Stimulated activated effector memory CD8-positive, alpha-beta T cell treated with anti-CD3 and anti-CD28 coated beads, Interleukin-12 subunit alpha, Interleukin-12 subunit beta, amount 100 ng/mL, for 72 hours (primary cell): ENCODE data around the gene WDR59.
"Not testable (repeated sequence)": the region's sequence is repeated elsewhere in the genome, so short reads cannot be mapped to it uniquely, and the experiment has no call there.

ENCODE experiments used
- ATAC-seq: fragments of 150-1000 bp; cut with Tn5 transposase; 2 replicates; pipeline ENCODE4 v1.10.0; 2021
- DNase-seq, 2 donors: peaks; one replicate each; pipeline ENCODE4 v3.0.0; 2021 to 2022; ENCODE audit warnings: low spot score in 2 of 2
- H3K27ac Mint-ChIP-seq: one replicate; pipeline ENCODE4 v1.8.0; 2022; ENCODE audit warnings: mild to moderate bottlenecking, mixed read lengths
- H3K36me3 Mint-ChIP-seq: one replicate; pipeline ENCODE4 v1.8.0; 2022; ENCODE audit warnings: mild to moderate bottlenecking, mixed read lengths
- H3K4me1 Mint-ChIP-seq: one replicate; pipeline ENCODE4 v1.8.0; 2022; ENCODE audit warnings: mixed read lengths
- H3K4me3 Mint-ChIP-seq: one replicate; pipeline ENCODE4 v1.8.0; 2022; ENCODE audit warnings: mild to moderate bottlenecking, mixed read lengths
- H3K9me3 Mint-ChIP-seq: one replicate; pipeline ENCODE4 v1.8.0; 2022; ENCODE audit warnings: mixed read lengths

WDR59 gene

GRCh38 chr16:74843381-74844035 is 141.4 kb downstream of the WDR59 start:
- H3K4me1 Mint-ChIP-seq, H3K27ac Mint-ChIP-seq, DNase-seq, H3K4me3 Mint-ChIP-seq, H3K36me3 Mint-ChIP-seq, H3K9me3 Mint-ChIP-seq: not testable (repeated sequence)
- peak; percentile 26 for ATAC-seq

GRCh38 chr16:74842413-74842812 is 142.5 kb downstream of the WDR59 start:
- peaks cover 7% of the 10 kb centered on the region for H3K36me3 Mint-ChIP-seq
- no peaks in the 10 kb centered on the region for H3K4me1 Mint-ChIP-seq
- H3K9me3 Mint-ChIP-seq: no peaks in the 10 kb centered on the region
- no peak for DNase-seq
- H3K4me3 Mint-ChIP-seq: no peak overlapping the region
- H3K27ac Mint-ChIP-seq: no peak overlapping the region
- no peak for ATAC-seq

- Mint-ChIP-seq H3K27ac (no peak overlapping the region), H3K36me3 (peaks cover 7% of the 10 kb centered on the region), H3K9me3 (no peaks in the 10 kb centered on the region), H3K4me3 (no peak overlapping the region), H3K4me1 (no peaks in the 10 kb centered on the region)
- no peak for DNase-seq
- no peak for ATAC-seq
Measured at GRCh38 chr16:74841904-74842303, 143.0 kb downstream of the WDR59 start.

GRCh38 chr16:74841469-74841868 is 143.5 kb downstream of the WDR59 start:
- Mint-ChIP-seq H3K4me1 (no peaks in the 10 kb centered on the region), H3K27ac (no peak overlapping the region), H3K9me3 (no peaks in the 10 kb centered on the region), H3K4me3 (no peak overlapping the region), H3K36me3 (peaks cover 7% of the 10 kb centered on the region)
- no peak for ATAC-seq
- no peak for DNase-seq

- Mint-ChIP-seq H3K4me3 (no peak overlapping the region), H3K4me1 (no peaks in the 10 kb centered on the region), H3K9me3 (no peaks in the 10 kb centered on the region), H3K36me3 (peaks cover 7% of the 10 kb centered on the region), H3K27ac (no peak overlapping the region)
- ATAC-seq (no peak), DNase-seq (no peak)
Measured at GRCh38 chr16:74837056-74837455, 147.9 kb downstream of the WDR59 start.

GRCh38 chr16:74836111-74836671 is 148.7 kb downstream of the WDR59 start:
- Mint-ChIP-seq H3K4me1 (no peaks in the 10 kb centered on the region), H3K4me3 (no peak overlapping the region), H3K36me3 (peaks cover under 1% of the 10 kb centered on the region), H3K9me3 (no peaks in the 10 kb centered on the region), H3K27ac (no peak overlapping the region)
- no peak for DNase-seq
- ATAC-seq: no peak

GRCh38 chr16:74832228-74832627 is 152.7 kb downstream of the WDR59 start:
- H3K4me1 Mint-ChIP-seq: no peaks in the 10 kb centered on the region
- ATAC-seq (no peak), DNase-seq (no peak)
- H3K4me3 Mint-ChIP-seq: no peak overlapping the region
- H3K27ac Mint-ChIP-seq: no peak overlapping the region
- H3K36me3 Mint-ChIP-seq: no peaks in the 10 kb centered on the region
- H3K9me3 Mint-ChIP-seq: peaks cover 13% of the 10 kb centered on the region

- Mint-ChIP-seq H3K27ac (no peak overlapping the region), H3K9me3 (peaks cover 13% of the 10 kb centered on the region), H3K36me3 (no peaks in the 10 kb centered on the region), H3K4me1 (no peaks in the 10 kb centered on the region), H3K4me3 (no peak overlapping the region)
- ATAC-seq (no peak), DNase-seq (no peak)
Measured at GRCh38 chr16:74831467-74831866, 153.5 kb downstream of the WDR59 start.

GRCh38 chr16:74830648-74831047 is 154.3 kb downstream of the WDR59 start:
- Mint-ChIP-seq H3K4me3 (no peak overlapping the region), H3K36me3 (no peaks in the 10 kb centered on the region), H3K4me1 (no peaks in the 10 kb centered on the region), H3K27ac (no peak overlapping the region), H3K9me3 (peaks cover 13% of the 10 kb centered on the region)
- DNase-seq (peak in 1 of 2 donors; percentile 18), ATAC-seq (no peak)

GRCh38 chr16:74829637-74830036 is 155.3 kb downstream of the WDR59 start:
- H3K27ac Mint-ChIP-seq: no peak overlapping the region
- H3K9me3 Mint-ChIP-seq: peaks cover 13% of the 10 kb centered on the region
- ATAC-seq (no peak), DNase-seq (no peak)
- H3K4me1 Mint-ChIP-seq: no peaks in the 10 kb centered on the region
- H3K4me3 Mint-ChIP-seq: no peak overlapping the region
- H3K36me3 Mint-ChIP-seq: no peaks in the 10 kb centered on the region

GRCh38 chr16:74825941-74826340 is 159.0 kb downstream of the WDR59 start:
- Mint-ChIP-seq H3K36me3 (no peaks in the 10 kb centered on the region), H3K4me3 (no peak overlapping the region), H3K4me1 (no peaks in the 10 kb centered on the region), H3K27ac (no peak overlapping the region), H3K9me3 (peaks cover 13% of the 10 kb centered on the region)
- DNase-seq: peak in 1 of 2 donors; percentile 20
- no peak for ATAC-seq

GRCh38 chr16:74825016-74825415 is 159.9 kb downstream of the WDR59 start:
- Mint-ChIP-seq H3K36me3 (no peaks in the 10 kb centered on the region), H3K4me3 (no peak overlapping the region), H3K9me3 (peaks cover 13% of the 10 kb centered on the region), H3K4me1 (no peaks in the 10 kb centered on the region), H3K27ac (no peak overlapping the region)
- DNase-seq (peak in 1 of 2 donors; percentile 28), ATAC-seq (no peak)
